HG03060 (cell line): ENCODE data around the gene HDDC2.
"Not testable (repeated sequence)": the region's sequence is repeated elsewhere in the genome, so short reads cannot be mapped to it uniquely, and the experiment has no call there.

Experiments
- ATAC-seq: cut with Tn5 transposase; IDR thresholded peaks from one replicate; pipeline ENCODE4 v1.9.1; 2021; ENCODE audit warnings: low read depth, moderate number of reproducible peaks; ENCODE audit not compliant: unreplicated experiment

HDDC2 gene

DNA sequence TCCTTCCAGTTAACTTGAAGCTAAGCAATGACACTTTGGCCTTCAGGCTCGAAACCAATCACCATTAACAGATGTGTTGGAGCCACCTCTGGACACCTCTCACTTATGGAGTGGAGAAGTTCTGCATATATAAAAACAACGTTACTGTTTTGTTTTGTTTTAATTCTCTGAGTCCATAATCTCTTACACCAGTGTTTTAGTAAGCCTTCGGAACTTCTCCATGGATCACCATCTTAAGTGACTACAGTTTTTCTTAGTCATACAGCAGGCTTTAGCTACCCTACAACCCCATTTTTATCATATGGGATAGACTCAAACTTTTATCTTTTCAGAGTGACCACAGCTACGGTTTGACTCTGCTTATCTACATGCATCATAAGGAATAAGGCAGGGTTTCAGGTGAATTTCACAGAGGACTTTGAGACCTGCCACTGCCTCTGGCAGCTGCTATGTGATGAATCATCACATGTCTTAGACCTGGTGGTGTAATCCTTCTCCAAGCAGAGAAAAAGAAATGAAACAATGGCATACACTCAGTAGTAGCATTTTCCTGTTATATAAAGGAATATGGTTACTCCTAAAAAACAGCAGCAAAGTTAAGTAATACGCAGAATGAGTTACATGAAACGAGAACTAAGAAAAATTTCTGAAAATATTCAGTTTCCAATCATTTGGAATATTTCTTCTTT is 5.5 kb upstream of the HDDC2 start:
- no peak for ATAC-seq

DNA sequence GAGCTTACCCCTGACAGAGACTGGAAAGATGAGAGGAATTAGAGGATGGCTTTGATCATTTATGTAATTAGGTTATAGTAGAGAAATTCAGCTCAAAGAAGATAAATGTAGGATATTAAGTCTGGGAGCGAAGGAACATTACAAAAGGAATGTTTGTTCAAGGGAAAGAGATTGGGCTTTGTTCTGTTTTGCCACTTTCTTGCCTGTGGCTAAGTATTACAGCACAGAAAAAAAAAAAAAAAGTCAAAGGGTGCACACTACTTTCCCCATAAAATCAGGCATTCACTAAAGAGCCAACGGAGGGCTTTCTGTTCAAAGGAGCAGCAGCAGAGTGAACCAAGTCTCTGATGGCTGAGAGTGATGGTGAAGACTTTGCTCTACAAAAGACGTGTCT is 5.0 kb upstream of the HDDC2 start:
- ATAC-seq: no peak

DNA sequence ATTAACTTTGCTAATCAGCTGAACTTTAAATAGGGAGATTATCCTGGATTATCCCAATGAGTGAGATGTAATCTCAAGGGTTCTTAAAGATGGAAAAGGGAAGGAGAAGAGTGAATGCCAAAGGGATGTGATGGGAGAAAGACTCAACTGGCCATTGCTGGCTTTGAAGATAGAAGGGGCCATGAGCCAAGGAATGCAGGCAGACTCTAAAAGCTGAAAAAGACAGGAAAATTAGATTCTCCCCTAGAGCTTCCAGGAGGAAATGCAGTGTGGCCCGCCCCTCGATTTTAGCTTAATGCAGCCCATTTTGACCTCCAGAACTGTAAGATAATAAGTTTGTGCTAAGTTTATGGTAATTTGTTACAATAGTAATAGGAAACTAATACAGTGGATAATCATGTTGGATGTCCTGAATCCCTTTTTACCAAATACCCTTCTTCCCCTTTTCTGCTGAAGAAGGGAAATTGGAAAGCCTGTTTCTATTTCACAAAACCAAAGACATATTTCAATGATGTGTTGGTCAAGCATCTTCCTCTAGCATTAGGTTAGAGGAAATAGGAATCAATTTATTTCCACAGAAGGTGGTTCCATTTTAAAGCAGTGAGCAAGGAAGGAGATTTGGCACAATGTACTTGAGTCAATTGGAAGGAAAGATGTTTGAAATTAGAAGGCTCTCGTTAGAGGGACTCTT is 3.3 kb upstream of the HDDC2 start:
- no peak for ATAC-seq

DNA sequence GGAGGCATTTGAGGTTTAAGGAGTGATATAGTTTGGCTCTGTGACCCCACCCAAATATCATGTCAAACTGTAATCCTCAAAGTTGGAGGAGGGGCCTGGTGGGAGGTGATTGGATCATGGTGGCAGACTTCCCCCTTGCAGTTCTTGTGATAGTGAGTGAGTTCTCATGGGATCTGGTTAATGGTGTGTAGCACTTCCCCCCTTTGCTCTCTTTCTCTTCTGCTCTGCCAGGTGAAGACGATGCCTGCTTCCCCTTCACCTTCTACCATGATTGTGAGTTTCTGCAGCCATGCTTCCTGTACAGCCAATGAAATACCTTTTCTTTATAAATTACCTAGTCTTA is 1.7 kb upstream of the HDDC2 start:
- no peak for ATAC-seq

DNA sequence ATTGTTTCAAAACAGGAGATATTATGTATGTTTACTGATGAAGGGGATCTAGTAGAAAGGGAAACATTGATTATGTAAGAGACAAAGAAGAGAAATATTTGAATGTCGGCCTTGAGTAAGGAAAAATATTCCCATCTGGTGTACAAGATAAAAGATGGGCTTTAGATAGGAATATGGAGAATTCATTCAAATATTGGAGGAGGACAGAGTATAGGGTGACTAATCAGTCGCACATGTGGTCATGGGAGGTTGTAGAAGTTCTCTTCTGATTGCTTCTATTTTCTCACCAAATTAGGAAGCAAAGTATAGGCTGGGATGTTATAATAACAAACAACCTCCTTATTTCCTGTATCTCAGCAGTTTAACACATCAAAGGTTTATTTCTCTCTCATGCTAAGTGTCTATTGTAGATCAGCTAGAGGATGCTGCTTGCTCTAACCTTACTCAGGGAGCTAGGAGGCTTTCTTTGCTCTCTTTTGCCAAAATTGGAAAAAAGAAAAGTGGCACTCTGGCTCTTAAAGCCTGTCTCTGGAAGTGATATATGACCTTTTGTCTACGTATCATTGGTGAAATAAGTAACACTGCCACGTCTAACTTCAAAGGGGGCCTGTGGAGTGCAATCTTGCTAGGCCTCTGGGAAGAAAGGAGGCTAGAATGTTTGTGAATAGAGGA is 1.2 kb upstream of the HDDC2 start:
- no peak for ATAC-seq

DNA sequence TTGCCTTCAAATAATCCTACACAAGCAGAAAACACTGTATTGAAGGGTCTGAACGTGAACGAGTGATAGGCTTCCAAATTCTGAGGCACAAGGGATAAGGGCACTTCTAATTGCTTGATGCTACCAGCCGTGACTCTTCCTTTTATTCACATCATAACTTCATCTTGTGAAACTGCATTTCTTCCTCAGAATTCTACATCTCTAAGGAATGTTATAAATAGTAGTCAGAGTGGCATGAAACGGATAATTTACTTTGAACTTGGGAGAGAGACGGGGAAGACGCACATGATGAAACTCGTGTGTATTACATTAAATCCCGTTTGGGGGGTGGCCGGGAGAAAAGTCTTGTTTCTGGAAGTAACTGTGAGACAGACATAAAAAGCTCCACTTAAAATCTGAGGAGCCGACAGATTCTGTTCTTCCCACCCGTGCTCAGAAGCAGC is 754 bp downstream of the HDDC2 start:
- no peak for ATAC-seq

DNA sequence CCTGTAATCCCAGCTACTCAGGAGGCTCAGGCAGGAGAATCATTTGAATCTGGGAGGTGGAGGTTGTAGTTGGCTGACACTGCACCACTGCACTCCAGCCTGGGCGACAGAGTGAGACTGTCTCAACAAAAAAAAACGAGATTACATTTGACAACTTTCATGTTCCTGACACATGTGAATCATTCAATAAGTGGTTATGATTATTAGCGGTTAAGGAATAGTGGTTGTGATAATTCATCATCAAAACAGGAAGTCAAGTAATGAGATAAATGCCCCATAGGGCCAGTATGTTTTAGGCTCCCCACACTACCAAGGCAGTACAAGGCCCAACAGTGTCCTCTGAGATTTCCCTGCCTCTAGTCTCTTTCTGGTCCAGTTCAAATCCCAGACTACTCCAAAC is 2.5 kb downstream of the HDDC2 start:
- no peak for ATAC-seq

DNA sequence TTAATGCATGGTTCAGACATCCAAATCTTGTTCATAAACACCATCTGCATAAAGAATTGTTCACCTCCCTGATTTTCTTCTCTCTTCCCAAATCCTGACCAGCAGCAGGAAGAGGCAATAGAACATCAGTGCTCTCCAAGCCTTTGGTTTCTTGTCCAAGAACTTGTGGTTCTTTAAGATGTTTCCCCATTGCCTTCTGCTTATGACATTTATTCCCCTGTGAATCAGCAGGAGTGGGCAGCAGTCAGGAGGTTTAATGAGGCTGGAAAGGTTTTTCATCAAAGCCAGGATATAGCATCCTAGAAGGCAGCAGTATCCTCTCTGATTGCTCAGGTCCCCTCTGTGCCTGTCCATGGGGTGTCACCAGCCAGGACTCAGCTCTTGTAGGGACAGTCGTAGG is 5.3 kb downstream of the HDDC2 start:
- ATAC-seq: no peak

DNA sequence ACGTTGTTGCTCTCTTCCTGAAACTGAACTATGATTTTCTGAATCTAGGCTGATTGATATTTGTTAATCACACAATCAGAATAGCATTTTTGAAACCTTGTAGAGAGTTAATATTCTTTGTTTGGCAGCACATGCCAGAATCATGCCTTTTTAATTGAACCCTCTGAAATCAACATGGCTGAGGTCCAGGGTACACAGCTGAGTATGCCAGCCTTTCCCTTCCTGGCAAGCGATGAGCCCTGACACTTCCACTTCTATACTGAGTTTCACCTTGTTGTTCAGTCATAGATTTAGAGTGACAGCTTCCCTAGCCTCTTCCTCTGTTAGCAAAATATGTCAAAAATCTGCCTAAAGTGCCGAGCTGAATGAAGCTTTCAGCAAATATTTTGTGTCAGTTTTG is 6.8 kb downstream of the HDDC2 start:
- no peak for ATAC-seq

DNA sequence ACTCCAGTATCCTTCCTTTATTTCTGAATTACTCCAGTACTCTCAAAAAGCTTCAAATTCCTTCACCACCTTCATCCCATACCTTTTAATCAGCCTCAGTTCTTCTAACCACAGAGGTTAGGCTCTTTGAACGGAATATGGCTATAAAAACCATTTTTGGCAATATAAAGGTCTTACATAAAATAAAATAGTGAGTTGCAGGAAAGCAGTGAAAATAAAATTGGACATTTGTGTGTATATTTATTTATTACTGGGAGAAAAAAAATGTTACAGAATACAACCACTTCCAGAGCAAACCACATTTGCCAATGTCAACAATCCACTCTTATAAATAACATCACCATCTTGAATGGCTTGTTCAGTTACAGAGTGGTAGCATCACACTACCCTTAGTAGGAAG is 7.7 kb downstream of the HDDC2 start:
- ATAC-seq: no peak

DNA sequence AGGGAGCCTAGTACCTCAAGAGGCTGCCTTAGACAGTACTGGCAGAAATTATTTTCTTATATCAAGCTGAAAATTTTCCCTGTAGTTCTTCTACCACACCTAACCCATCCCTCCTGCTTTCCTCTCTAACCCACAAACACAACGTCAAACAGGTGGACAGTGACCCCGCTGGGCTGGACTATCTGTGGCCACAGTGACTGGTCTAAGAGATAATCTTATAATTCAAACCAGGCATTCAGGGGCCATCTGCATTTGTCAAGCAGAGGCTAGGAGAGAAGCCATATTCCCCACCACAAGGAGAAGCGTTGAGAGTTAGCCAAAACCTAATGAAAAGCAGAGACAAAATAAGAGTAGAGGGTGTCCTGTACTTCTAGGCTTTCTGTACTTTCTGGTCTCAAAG is 8.2 kb downstream of the HDDC2 start:
- ATAC-seq: no peak

DNA sequence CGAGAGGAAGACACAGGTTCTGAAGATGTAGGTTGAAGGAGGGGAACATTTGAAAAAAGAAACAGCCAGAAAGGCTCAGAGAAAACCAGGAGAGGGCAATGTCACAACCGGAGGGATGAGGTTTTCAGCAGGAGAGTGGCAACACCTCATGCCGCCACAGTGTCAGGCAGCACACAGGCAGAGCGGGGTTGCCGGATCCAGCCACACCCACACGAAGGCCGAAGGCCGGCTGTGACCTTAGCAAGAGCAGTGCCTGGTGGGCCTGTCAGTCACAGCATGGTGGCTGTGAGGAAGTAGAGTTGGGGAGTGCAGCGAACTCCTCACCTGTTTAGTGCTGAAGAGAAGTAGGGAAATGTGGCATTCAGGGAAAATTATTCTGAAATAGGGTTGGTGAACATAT is 14.0 kb downstream of the HDDC2 start:
- no peak for ATAC-seq

DNA sequence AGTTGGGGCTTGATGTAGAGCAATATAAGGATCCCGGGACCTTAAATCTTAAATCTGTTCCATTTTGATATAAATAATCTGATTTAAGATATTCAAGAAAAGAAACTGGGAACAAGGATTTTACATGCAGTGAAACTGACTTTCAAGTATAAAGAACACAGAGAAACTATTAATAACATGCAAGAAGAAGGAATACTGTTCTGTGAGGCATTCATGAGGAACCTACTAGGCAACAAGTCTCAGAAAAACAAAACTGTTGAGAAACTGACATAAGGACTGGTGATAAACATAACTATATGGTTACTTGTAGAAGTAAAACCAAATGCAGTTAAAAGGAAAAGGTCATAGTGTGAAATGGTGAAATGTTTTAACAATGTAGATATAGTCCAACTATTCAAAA is 15.8 kb downstream of the HDDC2 start:
- ATAC-seq: no peak

DNA sequence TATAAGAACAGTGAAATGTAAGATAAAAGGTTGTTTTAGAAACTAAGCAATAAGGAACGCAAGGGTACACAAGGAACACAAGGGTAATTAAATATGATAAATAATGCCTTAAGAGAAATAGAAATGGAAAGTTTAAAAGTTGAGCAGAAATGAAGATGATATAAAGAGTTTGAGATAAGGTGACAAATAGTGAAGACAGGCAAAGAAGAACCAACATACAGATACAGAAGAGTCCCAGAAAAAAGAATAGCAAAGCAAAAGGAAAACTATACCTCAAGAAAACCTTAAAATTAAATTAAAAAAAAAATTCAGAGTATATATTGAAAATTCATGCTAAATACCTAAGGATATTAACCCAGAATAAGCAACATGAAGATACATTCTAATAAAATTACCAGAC is 16.4 kb downstream of the HDDC2 start:
- no peak for ATAC-seq

DNA sequence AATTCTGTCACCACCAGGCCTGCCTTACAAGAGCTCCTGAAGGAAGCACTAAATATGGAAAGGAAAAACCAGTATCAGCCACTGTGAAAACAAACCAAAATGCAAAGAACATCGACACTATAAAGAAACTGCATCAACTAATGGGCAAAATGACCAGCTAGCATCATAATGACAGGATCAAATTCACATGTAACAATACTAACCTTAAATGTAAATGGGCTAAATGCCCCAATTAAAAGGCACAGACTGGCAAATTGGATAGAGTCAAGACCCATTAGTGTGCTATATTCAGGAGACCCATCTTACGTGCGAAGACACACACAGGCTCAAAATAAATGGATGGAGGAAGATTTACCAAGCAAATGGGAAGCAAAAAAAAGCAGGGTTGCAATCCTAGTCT is 19.3 kb downstream of the HDDC2 start:
- ATAC-seq: not testable (repeated sequence)

DNA sequence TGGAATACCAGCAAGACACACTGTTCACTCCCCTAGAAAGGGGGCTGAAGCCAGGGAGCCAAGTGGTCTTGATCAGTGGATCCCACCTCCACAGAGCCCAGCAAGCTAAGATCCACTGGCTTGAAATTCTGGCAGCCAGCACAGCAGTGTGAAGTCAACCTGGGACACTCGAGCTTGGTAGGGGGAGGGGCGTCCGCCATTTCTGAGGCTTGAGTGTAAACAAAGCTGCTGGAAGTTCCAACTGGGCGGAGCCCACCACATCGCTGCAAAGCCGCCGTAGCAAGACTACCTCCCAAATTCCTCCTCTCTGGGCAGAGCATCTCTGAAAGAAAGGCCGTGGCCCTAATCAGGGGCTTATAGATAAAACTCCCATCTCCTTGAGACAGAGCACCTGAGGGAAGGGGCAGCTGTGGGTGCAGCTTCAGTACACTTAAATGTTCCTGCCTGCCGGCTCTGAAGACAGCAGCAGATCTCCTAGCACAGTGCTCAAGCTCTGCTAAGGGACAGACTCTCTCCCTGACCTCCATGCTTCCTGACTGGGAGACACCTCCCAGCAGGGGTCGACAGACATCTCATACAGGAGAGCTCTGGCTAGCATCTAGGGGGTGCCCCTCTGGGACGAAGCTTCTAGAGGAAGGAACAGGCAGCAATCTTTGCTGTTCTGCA is 21.3 kb downstream of the HDDC2 start:
- not testable (repeated sequence) for ATAC-seq

DNA sequence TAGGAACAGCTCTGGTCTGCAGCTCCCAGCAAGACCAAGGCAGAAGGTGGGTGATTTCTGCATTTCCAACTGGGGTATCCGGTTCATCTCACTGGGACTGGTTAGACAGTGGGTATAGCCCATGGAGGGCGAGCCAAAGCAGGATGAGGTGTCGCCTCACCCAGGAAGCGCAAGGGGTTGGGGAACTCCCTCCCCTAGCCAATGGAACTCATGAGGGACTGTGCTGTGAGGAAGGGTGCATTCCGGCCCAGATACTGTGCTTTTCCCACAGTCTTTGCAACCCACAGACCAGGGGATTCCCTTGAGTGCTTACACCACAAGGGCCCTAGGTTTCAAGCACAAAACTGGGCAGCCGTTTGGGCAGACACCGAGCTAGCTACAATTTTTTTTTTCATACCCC is 21.8 kb downstream of the HDDC2 start:
- no peak for ATAC-seq

DNA sequence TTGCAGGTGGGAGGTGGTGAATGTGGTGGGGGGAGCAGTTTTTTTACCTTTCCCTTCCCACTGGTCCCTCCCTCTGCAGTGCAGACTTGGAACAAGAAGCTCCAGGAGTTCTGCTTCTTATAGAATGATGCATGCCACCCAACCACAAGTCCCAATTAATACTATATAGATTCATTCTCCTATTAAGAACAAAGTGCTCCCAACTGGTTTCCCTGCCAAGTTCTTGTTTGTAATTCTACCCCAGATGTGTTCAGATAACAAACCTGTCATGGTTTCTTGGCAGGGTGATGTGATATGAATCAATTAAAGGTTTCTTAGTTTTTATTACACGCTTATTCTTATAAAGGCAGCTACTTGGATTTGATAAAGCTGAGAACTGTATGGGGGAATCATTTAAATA is 23.9 kb downstream of the HDDC2 start:
- no peak for ATAC-seq

DNA sequence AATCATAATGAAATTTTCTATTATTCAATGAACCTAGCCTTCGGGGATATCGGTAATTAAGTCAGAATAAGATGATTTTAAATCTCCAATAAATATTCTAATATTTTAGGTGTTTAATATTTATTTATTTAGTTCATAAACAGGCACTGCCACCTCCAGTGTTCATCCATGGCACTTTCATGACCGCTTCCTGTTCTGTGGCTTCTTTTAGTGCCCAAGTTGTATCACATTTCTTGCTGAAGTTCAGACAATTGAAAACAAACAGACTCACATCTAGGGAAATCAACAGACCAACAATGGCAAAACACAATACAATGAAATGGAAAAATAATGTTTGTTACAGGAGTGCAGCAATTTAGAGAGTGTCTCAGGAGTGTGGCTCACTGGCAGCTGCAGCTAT is 26.0 kb downstream of the HDDC2 start:
- ATAC-seq: no peak

DNA sequence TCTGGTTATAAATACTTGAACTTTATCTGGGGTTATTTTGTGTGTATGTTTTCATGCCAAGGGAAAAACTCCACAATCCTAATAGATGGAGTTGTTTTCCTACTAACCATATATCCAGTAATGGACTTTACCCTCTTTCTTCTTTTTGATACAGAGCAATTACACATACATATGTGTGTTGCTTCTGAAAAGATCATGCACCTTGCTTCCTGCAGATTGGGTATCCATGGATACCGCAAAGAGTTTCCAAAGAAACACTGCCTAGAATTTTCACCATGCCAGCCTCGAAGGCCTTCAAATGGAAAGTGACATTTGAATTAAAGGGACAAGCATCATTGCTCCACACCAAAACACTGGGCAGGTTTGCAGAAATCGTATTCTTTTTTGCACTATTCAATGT is 26.8 kb downstream of the HDDC2 start:
- no peak for ATAC-seq

DNA sequence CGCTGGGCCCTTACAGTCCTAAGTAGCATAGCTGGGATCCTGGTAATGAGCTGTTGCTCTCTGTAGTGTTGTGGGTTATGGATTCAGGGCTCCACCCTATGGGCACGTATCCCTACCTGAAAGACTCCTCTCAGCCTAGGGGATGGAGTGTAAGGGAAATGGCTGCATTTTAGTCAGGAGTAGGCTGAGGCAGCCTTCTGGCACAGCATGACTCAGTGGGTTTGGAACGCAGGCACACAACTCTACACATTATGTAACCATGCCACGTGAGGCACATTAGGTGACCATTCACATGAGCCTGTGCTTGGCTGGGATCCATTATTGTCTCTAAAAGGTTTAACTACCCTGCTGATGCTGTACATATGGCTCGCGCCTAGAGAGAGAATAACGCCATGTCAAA is 27.8 kb downstream of the HDDC2 start:
- no peak for ATAC-seq

DNA sequence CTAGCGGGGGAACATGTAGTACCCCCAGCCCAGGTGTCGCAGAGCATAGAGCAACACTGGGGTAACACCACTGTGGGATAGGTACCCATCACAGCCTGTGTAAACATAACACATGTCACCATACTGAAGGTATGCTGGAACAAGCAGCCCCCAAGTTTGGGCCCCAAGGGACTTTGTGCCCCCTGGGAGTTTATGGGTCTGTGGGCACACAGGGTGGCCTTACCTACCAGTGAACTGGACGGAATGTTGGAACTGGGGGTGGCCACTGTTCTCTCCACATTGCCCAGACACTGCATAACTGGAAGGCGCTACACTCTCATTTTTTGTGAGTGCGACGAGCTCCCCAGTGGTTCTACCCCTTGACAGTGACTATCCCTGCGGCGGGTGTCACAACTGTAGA is 28.5 kb downstream of the HDDC2 start:
- ATAC-seq: no peak
